NCI-H748 treated with DMSO at 0.1 percent for 48 hours (cell line): ENCODE measurements around the gene CEP131.

Experiments used
- DNase-seq: peaks from one replicate; lab custom pipeline; 2025; lab: John Stamatoyannopoulos, UW

CEP131 gene

GRCh38 chr17:81187120-81187519 lies 35.6 kb downstream of the CEP131 start:
- DNase-seq, result no peak

- no peak for DNase-seq
Observed at GRCh38 chr17:81186203-81186602, 36.6 kb downstream of the CEP131 start.

- DNase-seq, result no peak
Observed at GRCh38 chr17:81184555-81184954, 38.2 kb downstream of the CEP131 start.

GRCh38 chr17:81183807-81184206 lies 39.0 kb downstream of the CEP131 start:
- no peak for DNase-seq

GRCh38 chr17:81183316-81183715 lies 39.4 kb downstream of the CEP131 start:
- no peak for DNase-seq

- DNase-seq, result no peak
Observed at GRCh38 chr17:81182596-81182995, 40.2 kb downstream of the CEP131 start.

GRCh38 chr17:81181811-81182185 lies 41.0 kb downstream of the CEP131 start:
- DNase-seq, result no peak

GRCh38 chr17:81180836-81181810 lies 41.6 kb downstream of the CEP131 start:
- DNase-seq, result no peak

- DNase-seq, result no peak
Observed at GRCh38 chr17:81179861-81180260, 42.9 kb downstream of the CEP131 start.

- DNase-seq, result no peak
Observed at GRCh38 chr17:81179220-81179619, 43.5 kb downstream of the CEP131 start.

- no peak for DNase-seq
Observed at GRCh38 chr17:81178136-81179091, 44.4 kb downstream of the CEP131 start.

- no peak for DNase-seq
Observed at GRCh38 chr17:81176666-81177065, 46.1 kb downstream of the CEP131 start.

GRCh38 chr17:81173762-81174155 lies 49.0 kb downstream of the CEP131 start:
- no peak for DNase-seq

- DNase-seq, result no peak
Observed at GRCh38 chr17:81173052-81173761, 49.6 kb downstream of the CEP131 start.

- DNase-seq, result no peak
Observed at GRCh38 chr17:81171941-81172340, 50.8 kb downstream of the CEP131 start.

GRCh38 chr17:81170727-81171494 lies 51.9 kb downstream of the CEP131 start:
- no peak for DNase-seq

GRCh38 chr17:81169870-81170309 lies 52.9 kb downstream of the CEP131 start:
- no peak for DNase-seq

- DNase-seq, result no peak
Observed at GRCh38 chr17:81167638-81168037, 55.1 kb downstream of the CEP131 start.

- DNase-seq, result no peak
Observed at GRCh38 chr17:81167194-81167524, 55.6 kb downstream of the CEP131 start.

GRCh38 chr17:81166033-81166492 lies 56.7 kb downstream of the CEP131 start, which contains the start of gene AATK:
AATK (minus strand) TSS chr17:81166221; CDS start chr17:81165992, 229 bp downstream.
- DNase-seq, result no peak
